Ovary (tissue), 3 donors: ENCODE measurements around the gene PRPS1.

Experiments used
- EP300 ChIP-seq: sonication (generic); formaldehyde crosslinking; IDR thresholded peaks from one replicate; pipeline ENCODE4 v1.6.1; 2017; ENCODE audit warnings: antibody characterized with exemption
- POLR2A ChIP-seq: fragments of 450-650 bp; IDR thresholded peaks from one replicate; pipeline ENCODE4 v1.6.1; 2017; ENCODE audit warnings: antibody characterized with exemption, mild to moderate bottlenecking, moderate library complexity
- TF ChIP-seq, protein P1 (sequence below), 3 donors: fragments of 450-650 bp in 2 of 3; fragments of 200-600 bp in 1 of 3; IDR thresholded peaks; one replicate each; pipeline versions ENCODE4 v1.5.1 to v1.8.0; 2016 to 2022; ENCODE audit warnings: antibody characterized with exemption in 3 of 3, mild to moderate bottlenecking in 1 of 3
- donor health status: DM: no; HTN: no; CAD: no.

DNA sequence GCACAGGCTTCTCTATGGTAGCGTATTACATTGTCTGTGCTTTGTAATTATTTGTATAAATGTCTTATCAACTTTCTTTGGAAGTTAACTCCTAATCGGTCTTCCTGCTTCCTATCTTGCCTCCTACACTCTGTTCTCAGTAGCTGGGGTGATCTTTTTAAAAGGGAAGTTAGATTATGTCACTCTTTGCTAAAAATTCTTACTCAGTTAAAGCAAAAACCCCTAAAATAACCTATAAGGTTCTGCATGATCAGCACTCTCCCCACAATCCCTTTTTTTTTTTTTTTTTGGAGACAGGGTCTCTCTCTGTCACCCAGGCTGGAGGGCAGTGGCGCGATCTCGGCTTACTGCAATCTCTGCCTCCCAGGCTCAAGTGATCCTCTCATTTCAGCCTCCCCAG, 2.6 kb upstream of the PRPS1 start:
- TF ChIP-seq, protein P1, sequence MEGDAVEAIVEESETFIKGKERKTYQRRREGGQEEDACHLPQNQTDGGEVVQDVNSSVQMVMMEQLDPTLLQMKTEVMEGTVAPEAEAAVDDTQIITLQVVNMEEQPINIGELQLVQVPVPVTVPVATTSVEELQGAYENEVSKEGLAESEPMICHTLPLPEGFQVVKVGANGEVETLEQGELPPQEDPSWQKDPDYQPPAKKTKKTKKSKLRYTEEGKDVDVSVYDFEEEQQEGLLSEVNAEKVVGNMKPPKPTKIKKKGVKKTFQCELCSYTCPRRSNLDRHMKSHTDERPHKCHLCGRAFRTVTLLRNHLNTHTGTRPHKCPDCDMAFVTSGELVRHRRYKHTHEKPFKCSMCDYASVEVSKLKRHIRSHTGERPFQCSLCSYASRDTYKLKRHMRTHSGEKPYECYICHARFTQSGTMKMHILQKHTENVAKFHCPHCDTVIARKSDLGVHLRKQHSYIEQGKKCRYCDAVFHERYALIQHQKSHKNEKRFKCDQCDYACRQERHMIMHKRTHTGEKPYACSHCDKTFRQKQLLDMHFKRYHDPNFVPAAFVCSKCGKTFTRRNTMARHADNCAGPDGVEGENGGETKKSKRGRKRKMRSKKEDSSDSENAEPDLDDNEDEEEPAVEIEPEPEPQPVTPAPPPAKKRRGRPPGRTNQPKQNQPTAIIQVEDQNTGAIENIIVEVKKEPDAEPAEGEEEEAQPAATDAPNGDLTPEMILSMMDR (IDR thresholded peaks at IDR 0.05) = no peak
- TF ChIP-seq EP300 (no peak), POLR2A (no peak)
